Neural cell (in vitro differentiated cells): ENCODE measurements around the gene CCL1. TPM values are rescaled to one million over a fixed set of nuclear protein-coding genes. Genes with fewer than 3 reads are reported as not detected.

Source experiments
- H2AFZ ChIP-seq: fragments of 200-600, 300-800 bp; sonication (generic), shearing (Covaris generic); 2 replicates; pipeline ENCODE4 v1.6.0; 2014; ENCODE audit warnings: low read depth, mild to moderate bottlenecking, antibody characterized with exemption, low read length, moderate library complexity
- H3F3A ChIP-seq: fragments of 200-600 bp; shearing (Covaris generic); 2 replicates; pipeline ENCODE4 v1.6.1; 2016; ENCODE audit warnings: mild to moderate bottlenecking, moderate library complexity, mixed read lengths, antibody characterized with exemption, low read length; ENCODE audit not compliant: insufficient read depth, poor library complexity, severe bottlenecking
- H3K27ac ChIP-seq: fragments of 200-600, 300-800 bp; sonication (generic), shearing (Covaris generic); 2 replicates; pipeline ENCODE4 v1.5.1; 2014; ENCODE audit warnings: mild to moderate bottlenecking, low read length, moderate library complexity
- H3K27me3 ChIP-seq: fragments of 300-800, 200-600 bp; sonication (generic), shearing (Covaris generic); 2 replicates; pipeline ENCODE4 v1.6.0; 2014; ENCODE audit warnings: mild to moderate bottlenecking, low read depth, low read length, moderate library complexity; ENCODE audit not compliant: insufficient read depth
- H3K36me3 ChIP-seq: fragments of 300-800, 200-600 bp; sonication (generic), shearing (Covaris generic); 2 replicates; pipeline ENCODE4 v1.5.1; 2014; ENCODE audit warnings: mild to moderate bottlenecking, antibody characterized with exemption, low read length, moderate library complexity; ENCODE audit not compliant: insufficient read depth
- H3K4me2 ChIP-seq: fragments of 300-800, 200-600 bp; sonication (generic), shearing (Covaris generic); 2 replicates; pipeline ENCODE4 v1.6.0; 2014; ENCODE audit warnings: mild to moderate bottlenecking, low read length
- H3K4me3 ChIP-seq: fragments of 300-800, 200-600 bp; sonication (generic), shearing (Covaris generic); 2 replicates; pipeline ENCODE4 v1.5.1; 2014; ENCODE audit warnings: mild to moderate bottlenecking, low read length, moderate library complexity
- H3K79me2 ChIP-seq: fragments of 200-600 bp; shearing (Covaris generic); replicated peaks from 2 replicates; pipeline ENCODE4 v1.6.0; 2014; ENCODE audit warnings: mild to moderate bottlenecking, low read length, moderate library complexity; ENCODE audit not compliant: insufficient read depth
- H3K9ac ChIP-seq: fragments of 300-800, 200-600 bp; sonication (generic), shearing (Covaris generic); 2 replicates; pipeline ENCODE4 v1.6.1; 2016; ENCODE audit warnings: mild to moderate bottlenecking, low read length, mixed read lengths
- H3K9me2 ChIP-seq: fragments of 200-600 bp; shearing (Covaris generic); 2 replicates; pipeline ENCODE4 v1.6.1; 2016; ENCODE audit warnings: mild to moderate bottlenecking, low read length, mixed read lengths; ENCODE audit not compliant: insufficient read depth
- H3K9me3 ChIP-seq: fragments of 200-600, 300-800 bp; sonication (generic), shearing (Covaris generic); 2 replicates; pipeline ENCODE4 v1.6.1; 2016; ENCODE audit warnings: mild to moderate bottlenecking, mixed run types, low read length, moderate library complexity, mixed read lengths
- H4K20me1 ChIP-seq: fragments of 200-600 bp; shearing (Covaris generic); 2 replicates; pipeline ENCODE4 v1.6.1; 2016; ENCODE audit warnings: mild to moderate bottlenecking, mixed run types; ENCODE audit not compliant: insufficient read depth
- EP300 ChIP-seq: fragments of 450-650 bp; conservative IDR thresholded peaks from 2 replicates; pipeline ENCODE4 v1.6.1; 2014; ENCODE audit warnings: antibody characterized with exemption, mild to moderate bottlenecking, moderate library complexity; ENCODE audit not compliant: poor library complexity, severe bottlenecking
- EZH2 ChIP-seq: fragments of 200-600, 300-800 bp; shearing (Covaris generic), sonication (generic); IDR thresholded peaks from 2 replicates; pipeline ENCODE4 v1.6.1; 2014; ENCODE audit warnings: antibody characterized with exemption, low read length, borderline replicate concordance, mild to moderate bottlenecking; ENCODE audit not compliant: insufficient read depth, poor library complexity, severe bottlenecking
- MXI1 ChIP-seq: fragments of 450-650 bp; conservative IDR thresholded peaks from 2 replicates; pipeline ENCODE4 v1.6.1; 2014; ENCODE audit warnings: antibody characterized with exemption, mild to moderate bottlenecking; ENCODE audit not compliant: poor library complexity, severe bottlenecking
- POLR2AphosphoS5 ChIP-seq: IDR thresholded peaks from 2 replicates; pipeline ENCODE4 v1.6.1; 2012
- RAD21 ChIP-seq: fragments of 450-650 bp; conservative IDR thresholded peaks from 2 replicates; pipeline ENCODE4 v1.6.1; 2014; ENCODE audit warnings: antibody characterized with exemption, mild to moderate bottlenecking, moderate library complexity
- REST ChIP-seq: IDR thresholded peaks from 2 replicates; pipeline ENCODE4 v1.6.1; 2012; ENCODE audit warnings: borderline replicate concordance
- SMC3 ChIP-seq: fragments of 450-650 bp; conservative IDR thresholded peaks from 2 replicates; pipeline ENCODE4 v1.6.1; 2014; ENCODE audit warnings: antibody characterized with exemption, mild to moderate bottlenecking, moderate library complexity; ENCODE audit not compliant: poor library complexity
- TAF1 ChIP-seq: IDR thresholded peaks from 2 replicates; pipeline ENCODE4 v1.6.1; 2012; ENCODE audit warnings: low read depth
- polyA plus RNA-seq: library from polyadenylated mRNA; depleted of rRNA; stranded (reverse); fragments of >200 nt; gene quantifications from 2 replicates; pipeline ENCODE4 v1.2.3, GENCODE V29; 2014
- TF ChIP-seq, protein P1 (sequence below): fragments of 450-650 bp; IDR thresholded peaks from 2 replicates; pipeline ENCODE4 v1.5.1; 2014; ENCODE audit warnings: antibody characterized with exemption, mild to moderate bottlenecking, moderate library complexity; ENCODE audit not compliant: poor library complexity, severe bottlenecking

CCL1 gene
- polyA plus RNA-seq, 1 donor from 2014 or later = not detected

DNA sequence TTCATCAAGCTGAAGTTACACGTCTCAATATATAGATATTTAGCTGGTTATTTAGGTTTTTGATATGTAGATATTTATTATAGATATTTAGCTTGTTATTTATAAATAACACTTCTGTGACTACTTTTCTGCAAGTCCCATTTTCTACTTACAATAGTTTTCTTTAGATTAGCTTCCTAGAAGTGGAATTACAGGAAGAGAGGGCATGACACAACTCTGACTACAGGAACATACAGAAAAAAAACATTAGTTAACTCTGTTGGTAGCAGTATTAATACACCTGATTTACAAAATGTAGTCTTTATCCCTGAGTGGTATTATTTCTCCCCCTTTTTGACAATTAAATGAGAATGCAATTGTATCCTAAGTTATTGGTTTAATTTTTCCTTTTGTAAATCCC is 21.2 kb upstream of the CCL1 start:
- no peaks in the 10 kb centered on the region for H3K27me3 ChIP-seq
- no peaks in the 10 kb centered on the region for H4K20me1 ChIP-seq
- no peak overlapping the region for H3K9ac ChIP-seq
- H3K27ac ChIP-seq = no peak overlapping the region
- no peaks in the 10 kb centered on the region for H3K79me2 ChIP-seq
- no peak overlapping the region for H3K4me2 ChIP-seq
- no peaks in the 10 kb centered on the region for H3K9me3 ChIP-seq
- H3F3A ChIP-seq = no peaks in the 10 kb centered on the region
- H3K36me3 ChIP-seq = no peaks in the 10 kb centered on the region
- no peak overlapping the region for H2AFZ ChIP-seq
- H3K9me2 ChIP-seq = no peaks in the 10 kb centered on the region
- H3K4me3 ChIP-seq = no peak overlapping the region
- TF ChIP-seq REST (no peak), EP300 (no peak), TAF1 (no peak), RAD21 (no peak), SMC3 (no peak), MXI1 (no peak), EZH2 (no peak), POLR2AphosphoS5 (no peak)
- TF ChIP-seq, protein P1, sequence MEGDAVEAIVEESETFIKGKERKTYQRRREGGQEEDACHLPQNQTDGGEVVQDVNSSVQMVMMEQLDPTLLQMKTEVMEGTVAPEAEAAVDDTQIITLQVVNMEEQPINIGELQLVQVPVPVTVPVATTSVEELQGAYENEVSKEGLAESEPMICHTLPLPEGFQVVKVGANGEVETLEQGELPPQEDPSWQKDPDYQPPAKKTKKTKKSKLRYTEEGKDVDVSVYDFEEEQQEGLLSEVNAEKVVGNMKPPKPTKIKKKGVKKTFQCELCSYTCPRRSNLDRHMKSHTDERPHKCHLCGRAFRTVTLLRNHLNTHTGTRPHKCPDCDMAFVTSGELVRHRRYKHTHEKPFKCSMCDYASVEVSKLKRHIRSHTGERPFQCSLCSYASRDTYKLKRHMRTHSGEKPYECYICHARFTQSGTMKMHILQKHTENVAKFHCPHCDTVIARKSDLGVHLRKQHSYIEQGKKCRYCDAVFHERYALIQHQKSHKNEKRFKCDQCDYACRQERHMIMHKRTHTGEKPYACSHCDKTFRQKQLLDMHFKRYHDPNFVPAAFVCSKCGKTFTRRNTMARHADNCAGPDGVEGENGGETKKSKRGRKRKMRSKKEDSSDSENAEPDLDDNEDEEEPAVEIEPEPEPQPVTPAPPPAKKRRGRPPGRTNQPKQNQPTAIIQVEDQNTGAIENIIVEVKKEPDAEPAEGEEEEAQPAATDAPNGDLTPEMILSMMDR = no peak

GRCh38 chr17:34383216-34383615 is 20.2 kb upstream of the CCL1 start:
- Histone ChIP-seq H3F3A (no peaks in the 10 kb centered on the region), H3K79me2 (no peaks in the 10 kb centered on the region), H3K9me3 (no peaks in the 10 kb centered on the region), H3K27me3 (no peaks in the 10 kb centered on the region), H3K4me3 (no peak overlapping the region), H4K20me1 (no peaks in the 10 kb centered on the region), H3K9me2 (no peaks in the 10 kb centered on the region), H3K36me3 (no peaks in the 10 kb centered on the region), H3K4me2 (no peak overlapping the region), H2AFZ (no peak overlapping the region), H3K27ac (no peak overlapping the region), H3K9ac (no peak overlapping the region)
- no peak for TF ChIP-seq EZH2
- TF ChIP-seq RAD21 = no peak
- no peak for TF ChIP-seq POLR2AphosphoS5
- TF ChIP-seq MXI1 = no peak
- no peak for TF ChIP-seq SMC3
- TF ChIP-seq TAF1 = no peak
- TF ChIP-seq REST = no peak
- TF ChIP-seq, protein P1 = no peak
